IMR-90 (cell line): Measurements from ENCODE around the gene C16orf74. TPM values are rescaled to one million over a fixed set of nuclear protein-coding genes. Genes with fewer than 3 reads are reported as not detected.

Experiments
- ATAC-seq: fragments of 200-7000 bp; cut with Tn5 transposase; 2 replicates; pipeline ENCODE4 v1.9.1; 2020; ENCODE audit warnings: low read depth, mild to moderate bottlenecking, moderate library complexity
- BruUV-seq: library from RNA; stranded (reverse); fragments of 400-500 nt; replicated peaks from 2 replicates; lab custom pipeline; 2021; lab: Mats Ljungman, UMichigan
- CTCF ChIA-PET: fragments of 300-600 bp; formaldehyde crosslinking; extraction: SDS; loops from one replicate; lab custom pipeline; 2021; ENCODE audit warnings: antibody characterized with exemption; lab: Yijun Ruan, JAX
- POLR2A ChIA-PET: fragments of 300-600 bp; sonication (Branson Sonifier 250); formaldehyde crosslinking; loops from one replicate; lab custom pipeline; 2022; ENCODE audit warnings: antibody characterized with exemption; ENCODE audit not compliant: unreplicated experiment; lab: Charles Lee
- DNase-seq: peaks from one replicate; pipeline ENCODE4 v3.0.0; 2013
- H2AFZ ChIP-seq: replicated peaks from 2 replicates; pipeline ENCODE3; 2013; ENCODE audit warnings: low read length, mild to moderate bottlenecking; ENCODE audit not compliant: poor library complexity
- H2AK5ac ChIP-seq: 2 replicates; pipeline ENCODE4 v1.6.1; 2013; ENCODE audit warnings: low read depth, low read length, inconsistent platforms
- H2AK9ac ChIP-seq: replicated peaks from 2 replicates; pipeline ENCODE3; 2013; ENCODE audit warnings: mild to moderate bottlenecking, low read depth, low read length, moderate library complexity; ENCODE audit not compliant: poor library complexity
- H2BK120ac ChIP-seq: 2 replicates; pipeline ENCODE4 v1.6.1; 2013; ENCODE audit warnings: low read depth, low read length, inconsistent platforms
- H2BK15ac ChIP-seq: 3 replicates; pipeline ENCODE4 v1.6.1; 2013; ENCODE audit warnings: low read depth, low read length, inconsistent platforms
- H2BK20ac ChIP-seq: 2 replicates; pipeline ENCODE4 v1.6.1; 2013; ENCODE audit warnings: low read depth, mild to moderate bottlenecking, inconsistent platforms, low read length, moderate library complexity
- H2BK5ac ChIP-seq: 2 replicates; pipeline ENCODE4 v1.6.1; 2013; ENCODE audit warnings: mild to moderate bottlenecking, low read depth, low read length, inconsistent platforms; ENCODE audit not compliant: poor library complexity, severe bottlenecking
- H3K14ac ChIP-seq: replicated peaks from 2 replicates; pipeline ENCODE4 v1.6.1; 2013; ENCODE audit warnings: low read depth, low read length, inconsistent platforms
- H3K18ac ChIP-seq: 2 replicates; pipeline ENCODE4 v1.6.1; 2013; ENCODE audit warnings: low read depth, low read length, control low read depth
- H3K23ac ChIP-seq: 2 replicates; pipeline ENCODE4 v1.6.1; 2013; ENCODE audit warnings: low read depth, low read length, inconsistent platforms
- H3K27ac ChIP-seq: 2 replicates; pipeline ENCODE4 v1.5.1; 2013; ENCODE audit warnings: mild to moderate bottlenecking, control low read depth, low read length; ENCODE audit not compliant: insufficient read depth
- H3K27me3 ChIP-seq: 2 replicates; pipeline ENCODE4 v1.6.1; 2013; ENCODE audit warnings: low read length; ENCODE audit not compliant: control insufficient read depth, insufficient read depth
- H3K36me3 ChIP-seq: 2 replicates; pipeline ENCODE4 v1.6.1; 2013; ENCODE audit warnings: low read length, mixed read lengths; ENCODE audit not compliant: control insufficient read depth, insufficient read depth
- H3K4ac ChIP-seq: 2 replicates; pipeline ENCODE4 v1.6.1; 2013; ENCODE audit warnings: low read depth, low read length, inconsistent platforms
- H3K4me1 ChIP-seq: 2 replicates; pipeline ENCODE4 v1.6.1; 2013; ENCODE audit warnings: low read length, mixed read lengths; ENCODE audit not compliant: control insufficient read depth, insufficient read depth
- H3K4me2 ChIP-seq: 2 replicates; pipeline ENCODE4 v1.6.1; 2013; ENCODE audit warnings: low read depth, mild to moderate bottlenecking, control low read depth, low read length, moderate library complexity
- H3K4me3 ChIP-seq: 2 replicates; pipeline ENCODE4 v1.5.1; 2013; ENCODE audit warnings: low read depth, mild to moderate bottlenecking, control low read depth, low read length, moderate library complexity; ENCODE audit not compliant: insufficient read depth
- H3K56ac ChIP-seq: 2 replicates; pipeline ENCODE4 v1.6.1; 2013; ENCODE audit warnings: low read length, inconsistent platforms; ENCODE audit not compliant: insufficient read depth; ENCODE audit errors: extremely low read depth
- H3K79me1 ChIP-seq, 2 experiments: 2 replicates each; pipeline ENCODE4 v1.6.1; 2013; ENCODE audit warnings: low read length in 2 of 2, inconsistent platforms in 1 of 2, low read depth in 1 of 2
- H3K9ac ChIP-seq: 2 replicates; pipeline ENCODE4 v1.6.1; 2013; ENCODE audit warnings: low read depth, low read length, control low read depth
- H3K9me1 ChIP-seq: 2 replicates; pipeline ENCODE4 v1.6.1; 2013; ENCODE audit warnings: low read length, inconsistent platforms; ENCODE audit not compliant: insufficient read depth
- H3K9me3 ChIP-seq: 2 replicates; pipeline ENCODE4 v1.6.1; 2013; ENCODE audit warnings: low read length; ENCODE audit not compliant: control insufficient read depth, insufficient read depth
- H4K20me1 ChIP-seq: 2 replicates; pipeline ENCODE4 v1.6.1; 2013; ENCODE audit warnings: low read length, inconsistent platforms; ENCODE audit not compliant: insufficient read depth
- H4K5ac ChIP-seq: 2 replicates; pipeline ENCODE4 v1.6.1; 2013; ENCODE audit warnings: mild to moderate bottlenecking, low read depth, low read length, control low read depth
- H4K8ac ChIP-seq, 2 experiments: 2 replicates each; pipeline ENCODE4 v1.6.1; 2013; ENCODE audit warnings: low read depth in 2 of 2, low read length in 2 of 2, control low read depth in 1 of 2, inconsistent platforms in 1 of 2
- H4K91ac ChIP-seq: 2 replicates; pipeline ENCODE4 v1.6.1; 2013; ENCODE audit warnings: low read depth, low read length, inconsistent platforms; ENCODE audit not compliant: insufficient read depth
- BHLHE40 ChIP-seq: fragments of 150-350 bp; IDR thresholded peaks from 2 replicates; pipeline ENCODE4 v1.6.1; 2016; ENCODE audit warnings: mild to moderate bottlenecking, low read depth, low read length
- CEBPB ChIP-seq: IDR thresholded peaks from 2 replicates; pipeline ENCODE4 v1.6.1; 2012; ENCODE audit warnings: low read depth, low read length, improper control_type of control experiment
- CHD1 ChIP-seq: IDR thresholded peaks from 2 replicates; pipeline ENCODE4 v1.6.1; 2012; ENCODE audit warnings: low read depth, low read length, improper control_type of control experiment
- ELK1 ChIP-seq: fragments of 150-350 bp; IDR thresholded peaks from 2 replicates; pipeline ENCODE4 v1.6.1; 2016; ENCODE audit warnings: low read depth, mild to moderate bottlenecking, low read length, moderate library complexity, borderline replicate concordance
- FOS ChIP-seq: fragments of 150-350 bp; IDR thresholded peaks from 2 replicates; pipeline ENCODE4 v1.6.1; 2016; ENCODE audit warnings: low read depth, low read length
- MAFK ChIP-seq: IDR thresholded peaks from 2 replicates; pipeline ENCODE4 v1.6.1; 2012; ENCODE audit warnings: low read depth, low read length, improper control_type of control experiment
- MAZ ChIP-seq: IDR thresholded peaks from 2 replicates; pipeline ENCODE4 v1.6.1; 2012; ENCODE audit warnings: low read depth, mild to moderate bottlenecking, low read length, improper control_type of control experiment, moderate library complexity, borderline replicate concordance
- MXI1 ChIP-seq: IDR thresholded peaks from 2 replicates; pipeline ENCODE4 v1.6.1; 2012; ENCODE audit warnings: low read depth, mild to moderate bottlenecking, low read length, moderate library complexity, borderline replicate concordance
- NFE2L2 ChIP-seq: fragments of 150-350 bp; IDR thresholded peaks from 2 replicates; pipeline ENCODE4 v1.6.1; 2016; ENCODE audit warnings: low read depth, mild to moderate bottlenecking, low read length
- POLR2A ChIP-seq: IDR thresholded peaks from 2 replicates; pipeline ENCODE4 v1.6.1; 2012; ENCODE audit warnings: mild to moderate bottlenecking, low read depth, low read length
- RAD21 ChIP-seq: IDR thresholded peaks from 2 replicates; pipeline ENCODE4 v1.6.1; 2012; ENCODE audit warnings: low read length, improper control_type of control experiment
- RCOR1 ChIP-seq: IDR thresholded peaks from 2 replicates; pipeline ENCODE4 v1.6.1; 2012; ENCODE audit warnings: mild to moderate bottlenecking, low read length, improper control_type of control experiment; ENCODE audit not compliant: insufficient replicate concordance
- RFX5 ChIP-seq: IDR thresholded peaks from 2 replicates; pipeline ENCODE4 v1.8.0; 2012; ENCODE audit warnings: low read depth, mild to moderate bottlenecking, low read length, moderate library complexity
- SMC3 ChIP-seq: fragments of 150-350 bp; IDR thresholded peaks from 2 replicates; pipeline ENCODE4 v1.6.1; 2016; ENCODE audit warnings: low read depth, mild to moderate bottlenecking, antibody characterized with exemption, low read length, moderate library complexity
- WGBS, 2 experiments: methylation state at CpG; one replicate each; pipeline versions ENCODE4 v1.1.5 to v1.1.7; 2013; ENCODE audit warnings: missing lambda C conversion rate in 2 of 2; ENCODE audit not compliant: insufficient read length in 1 of 2; ENCODE audit errors: extremely low coverage in 2 of 2; 5-methylcytosine and 5-hydroxymethylcytosine counted together
- dilution Hi-C: fragments of 300-500 bp; cut with HindIII; formaldehyde crosslinking; loops from one replicate; pipeline ENCODE4 v1.14.3; 2018; ENCODE audit warnings: low sequenced_read_pairs; ENCODE audit not compliant: unreplicated experiment
- in situ Hi-C: fragments of 300-500 bp; cut with MboI; formaldehyde crosslinking; loops from 3 replicates; pipeline ENCODE4 v1.14.3; 2019; ENCODE audit warnings: low sequenced_read_pairs, inconsistent platforms, mixed read lengths
- intact Hi-C: fragments of 100-400 bp; cut with micrococcal nuclease; formaldehyde crosslinking; loops from 2 replicates; pipeline ENCODE4 v1.10.0; 2022
- polyA plus RNA-seq, 3 experiments: library from polyadenylated mRNA; depleted of rRNA; stranded (reverse); fragments of >200 nt; gene quantifications; 2 replicates each; pipeline ENCODE4 v1.2.3, GENCODE V29; 2012; ENCODE audit warnings: low replicate concordance in 1 of 3
- total RNA-seq: library from RNA; depleted of rRNA; stranded (reverse); fragments of >200 nt; gene quantifications from 2 replicates; pipeline ENCODE4 v1.2.3, GENCODE V29; 2012
- TF ChIP-seq, protein P1 (sequence below): conservative IDR thresholded peaks from 2 replicates; pipeline ENCODE4 v1.5.1; 2012; ENCODE audit warnings: mild to moderate bottlenecking, low read depth, low read length, improper control_type of control experiment
- TF ChIP-seq, protein P2 (sequence below): fragments of 150-350 bp; IDR thresholded peaks from 2 replicates; pipeline ENCODE4 v1.6.1; 2017; ENCODE audit warnings: mild to moderate bottlenecking, antibody characterized with exemption, low read length, low read depth

Gene C16orf74
- total and polyA plus RNA-seq, 2 of the 4 experiments (the other 2 are of a cell fraction): 4.5 to 12.2 TPM

DNA sequence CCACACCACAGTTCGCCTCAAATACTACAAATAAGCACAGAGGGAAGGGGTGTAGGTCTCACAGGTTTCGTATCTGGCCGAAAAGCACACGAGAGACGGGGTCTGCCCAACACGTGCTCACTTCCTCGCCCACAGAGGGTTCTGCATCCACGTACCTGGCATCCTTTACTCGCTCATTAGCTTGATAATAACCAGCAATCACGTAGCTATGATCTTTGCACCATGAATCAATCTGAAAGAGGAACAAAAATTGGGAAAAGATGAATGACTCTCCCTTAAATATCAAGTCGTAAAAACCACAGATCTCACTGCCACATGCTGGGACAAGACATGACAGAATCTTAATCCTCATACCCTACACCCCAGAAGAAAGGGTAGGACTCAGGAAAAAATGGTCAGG, 37.9 kb upstream of the C16orf74 start:
- H3K27ac ChIP-seq: no peak overlapping the region
- ATAC-seq (no peak), DNase-seq (no peak)
- H3K4ac ChIP-seq: no peak overlapping the region
- ChIA-PET POLR2A (no interaction called here), CTCF (no interaction called here)
- no peak overlapping the region for H4K8ac ChIP-seq
- H3K4me1 ChIP-seq: peaks cover 9% of the 10 kb centered on the region
- H3K23ac ChIP-seq: no peak overlapping the region
- no peak overlapping the region for H3K18ac ChIP-seq
- no peak overlapping the region for H3K4me2 ChIP-seq
- H3K79me1 ChIP-seq: peaks cover 57 to 87% of the 10 kb centered on the region in 2 experiments
- TF ChIP-seq MAFK: no peak
- TF ChIP-seq RFX5: no peak
- no peak for TF ChIP-seq POLR2A
- no peak for TF ChIP-seq CEBPB
- TF ChIP-seq MXI1: no peak
- no peak for TF ChIP-seq BHLHE40
- TF ChIP-seq FOS: no peak
- no peak for TF ChIP-seq CHD1
- TF ChIP-seq, protein P1, sequence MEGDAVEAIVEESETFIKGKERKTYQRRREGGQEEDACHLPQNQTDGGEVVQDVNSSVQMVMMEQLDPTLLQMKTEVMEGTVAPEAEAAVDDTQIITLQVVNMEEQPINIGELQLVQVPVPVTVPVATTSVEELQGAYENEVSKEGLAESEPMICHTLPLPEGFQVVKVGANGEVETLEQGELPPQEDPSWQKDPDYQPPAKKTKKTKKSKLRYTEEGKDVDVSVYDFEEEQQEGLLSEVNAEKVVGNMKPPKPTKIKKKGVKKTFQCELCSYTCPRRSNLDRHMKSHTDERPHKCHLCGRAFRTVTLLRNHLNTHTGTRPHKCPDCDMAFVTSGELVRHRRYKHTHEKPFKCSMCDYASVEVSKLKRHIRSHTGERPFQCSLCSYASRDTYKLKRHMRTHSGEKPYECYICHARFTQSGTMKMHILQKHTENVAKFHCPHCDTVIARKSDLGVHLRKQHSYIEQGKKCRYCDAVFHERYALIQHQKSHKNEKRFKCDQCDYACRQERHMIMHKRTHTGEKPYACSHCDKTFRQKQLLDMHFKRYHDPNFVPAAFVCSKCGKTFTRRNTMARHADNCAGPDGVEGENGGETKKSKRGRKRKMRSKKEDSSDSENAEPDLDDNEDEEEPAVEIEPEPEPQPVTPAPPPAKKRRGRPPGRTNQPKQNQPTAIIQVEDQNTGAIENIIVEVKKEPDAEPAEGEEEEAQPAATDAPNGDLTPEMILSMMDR: no peak
- TF ChIP-seq RAD21: no peak
- TF ChIP-seq, protein P2, sequence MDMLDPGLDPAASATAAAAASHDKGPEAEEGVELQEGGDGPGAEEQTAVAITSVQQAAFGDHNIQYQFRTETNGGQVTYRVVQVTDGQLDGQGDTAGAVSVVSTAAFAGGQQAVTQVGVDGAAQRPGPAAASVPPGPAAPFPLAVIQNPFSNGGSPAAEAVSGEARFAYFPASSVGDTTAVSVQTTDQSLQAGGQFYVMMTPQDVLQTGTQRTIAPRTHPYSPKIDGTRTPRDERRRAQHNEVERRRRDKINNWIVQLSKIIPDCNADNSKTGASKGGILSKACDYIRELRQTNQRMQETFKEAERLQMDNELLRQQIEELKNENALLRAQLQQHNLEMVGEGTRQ: no peak
- TF ChIP-seq RCOR1: no peak
- TF ChIP-seq ELK1: no peak
- no peak for TF ChIP-seq NFE2L2
- no peak for TF ChIP-seq SMC3
- no peak for TF ChIP-seq MAZ
- no peaks in the 10 kb centered on the region for H3K27me3 ChIP-seq
- no peak overlapping the region for H2BK15ac ChIP-seq
- intact Hi-C loops (no loop called here), dilution Hi-C loops (no loop called here), in situ Hi-C loops (no loop called here)
- BruUV-seq: no TSS peak
- no peak overlapping the region for H3K14ac ChIP-seq
- no peak overlapping the region for H2AK9ac ChIP-seq
- no peak overlapping the region for H4K91ac ChIP-seq
- H2AFZ ChIP-seq: no peak overlapping the region
- no peak overlapping the region for H3K9ac ChIP-seq
- no peaks in the 10 kb centered on the region for H3K9me3 ChIP-seq
- peaks cover 11% of the 10 kb centered on the region for H3K9me1 ChIP-seq
- no peak overlapping the region for H2BK20ac ChIP-seq
- H2BK5ac ChIP-seq: no peak overlapping the region
- no peak overlapping the region for H2AK5ac ChIP-seq
- H4K5ac ChIP-seq: no peak overlapping the region
- peaks cover 37% of the 10 kb centered on the region for H3K36me3 ChIP-seq
- no peak overlapping the region for H3K56ac ChIP-seq
- H4K20me1 ChIP-seq: peaks cover 71% of the 10 kb centered on the region
- 100% methylated on average over 1 of the region's 11 CpGs; no CpG with 5 or more reads in 1 of the 2 experiments for WGBS, 2 experiments
- no peak overlapping the region for H2BK120ac ChIP-seq
- H3K4me3 ChIP-seq: no peak overlapping the region
